IPS-11a (cell line): ENCODE results near the gene CLRN1.
"Not testable (repeated sequence)": the region's sequence is repeated elsewhere in the genome, so short reads cannot be mapped to it uniquely, and the experiment has no call there.

Source experiments
- H3K4me3 ChIP-seq: one replicate; pipeline ENCODE4 v1.5.1; 2013; ENCODE audit warnings: low read depth, low read length, control low read depth

Gene CLRN1

GRCh38 chr3:150972366-150973071, at the start of gene CLRN1:
CLRN1 (minus strand) TSS chr3:150972727; CDS start chr3:150972708, 19 bp downstream.
- no peak within 1 kb of the TSS for H3K4me3 ChIP-seq

GRCh38 chr3:151016478-151016795, 43.9 kb upstream of the CLRN1 start:
- H3K4me3 ChIP-seq = no peak overlapping the region

- no peak overlapping the region for H3K4me3 ChIP-seq
Observed at GRCh38 chr3:151015767-151016477, 43.4 kb upstream of the CLRN1 start.

GRCh38 chr3:151015181-151015580, 42.7 kb upstream of the CLRN1 start:
- H3K4me3 ChIP-seq = no peak overlapping the region

GRCh38 chr3:151014501-151015018, 42.0 kb upstream of the CLRN1 start:
- no peak overlapping the region for H3K4me3 ChIP-seq

GRCh38 chr3:151012753-151013152, 40.2 kb upstream of the CLRN1 start:
- no peak overlapping the region for H3K4me3 ChIP-seq

GRCh38 chr3:151011427-151011826, 38.9 kb upstream of the CLRN1 start:
- H3K4me3 ChIP-seq = no peak overlapping the region

GRCh38 chr3:151009981-151010380, 37.5 kb upstream of the CLRN1 start:
- H3K4me3 ChIP-seq = no peak overlapping the region

GRCh38 chr3:151009430-151009829, 36.9 kb upstream of the CLRN1 start:
- no peak overlapping the region for H3K4me3 ChIP-seq

GRCh38 chr3:151008699-151009098, 36.2 kb upstream of the CLRN1 start:
- H3K4me3 ChIP-seq = no peak overlapping the region

GRCh38 chr3:151003768-151004134, 31.2 kb upstream of the CLRN1 start:
- no peak overlapping the region for H3K4me3 ChIP-seq

- H3K4me3 ChIP-seq = no peak overlapping the region
Observed at GRCh38 chr3:151003029-151003767, 30.7 kb upstream of the CLRN1 start.

- no peak overlapping the region for H3K4me3 ChIP-seq
Observed at GRCh38 chr3:151002003-151002981, 29.8 kb upstream of the CLRN1 start.

GRCh38 chr3:150998996-150999395, 26.5 kb upstream of the CLRN1 start:
- no peak overlapping the region for H3K4me3 ChIP-seq

- H3K4me3 ChIP-seq = no peak overlapping the region
Observed at GRCh38 chr3:150996731-150997130, 24.2 kb upstream of the CLRN1 start.

GRCh38 chr3:150995510-150995909, 23.0 kb upstream of the CLRN1 start:
- no peak overlapping the region for H3K4me3 ChIP-seq

- H3K4me3 ChIP-seq = no peak overlapping the region
Observed at GRCh38 chr3:150989208-150989607, 16.7 kb upstream of the CLRN1 start.

- not testable (repeated sequence) for H3K4me3 ChIP-seq
Observed at GRCh38 chr3:150988395-150988794, 15.9 kb upstream of the CLRN1 start.

- no peak overlapping the region for H3K4me3 ChIP-seq
Observed at GRCh38 chr3:150985711-150986110, 13.2 kb upstream of the CLRN1 start.

GRCh38 chr3:150984066-150984465, 11.5 kb upstream of the CLRN1 start:
- no peak overlapping the region for H3K4me3 ChIP-seq
